Amygdala (tissue), 56 donors: ENCODE measurements around the gene DNM3.
"Not testable (repeated sequence)": the region's sequence is repeated elsewhere in the genome, so short reads cannot be mapped to it uniquely, and the experiment has no call there.

Source experiments
- DNase-seq, 56 donors: peaks; one replicate each; lab custom pipeline; 2025; lab: John Stamatoyannopoulos, UW

Gene DNM3

DNA sequence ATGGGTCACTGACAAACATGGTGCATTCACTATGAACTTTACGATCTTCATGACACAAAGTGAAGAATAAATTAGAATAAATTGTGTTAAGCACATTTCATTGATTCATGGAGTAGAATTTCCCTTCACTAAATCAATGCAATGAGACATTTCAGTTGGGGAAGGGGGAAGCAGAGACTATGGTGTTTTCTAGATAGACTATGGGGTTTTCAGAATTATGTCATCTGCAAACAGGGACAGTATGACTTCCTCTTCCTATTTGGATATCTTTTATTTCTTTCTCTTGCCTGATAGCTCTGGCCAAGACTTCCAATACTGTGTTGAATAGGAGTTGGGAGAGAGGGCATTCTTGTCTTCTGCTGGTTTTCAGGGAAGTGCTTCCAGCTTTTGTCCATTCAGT lies 499.2 kb downstream of the DNM3 start:
- DNase-seq, result no peak

DNA sequence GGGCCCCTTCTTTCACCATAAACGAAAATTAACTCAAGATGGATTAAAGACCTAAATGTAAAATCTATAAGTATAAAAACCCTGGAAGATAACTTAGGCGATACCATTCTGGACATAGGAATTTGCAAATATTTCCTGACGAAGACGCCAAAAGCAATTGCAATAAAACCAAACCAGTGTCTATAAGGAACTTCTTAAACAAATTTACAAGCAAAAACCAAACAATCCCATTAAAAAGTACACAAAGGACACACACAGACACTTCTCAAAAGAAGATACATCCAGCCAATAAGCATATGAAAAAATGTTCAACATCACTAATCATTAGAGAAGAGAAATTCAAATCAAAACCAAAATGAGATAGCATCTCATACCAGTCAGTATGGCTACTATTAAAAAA lies 500.4 kb downstream of the DNM3 start:
- no peak for DNase-seq

DNA sequence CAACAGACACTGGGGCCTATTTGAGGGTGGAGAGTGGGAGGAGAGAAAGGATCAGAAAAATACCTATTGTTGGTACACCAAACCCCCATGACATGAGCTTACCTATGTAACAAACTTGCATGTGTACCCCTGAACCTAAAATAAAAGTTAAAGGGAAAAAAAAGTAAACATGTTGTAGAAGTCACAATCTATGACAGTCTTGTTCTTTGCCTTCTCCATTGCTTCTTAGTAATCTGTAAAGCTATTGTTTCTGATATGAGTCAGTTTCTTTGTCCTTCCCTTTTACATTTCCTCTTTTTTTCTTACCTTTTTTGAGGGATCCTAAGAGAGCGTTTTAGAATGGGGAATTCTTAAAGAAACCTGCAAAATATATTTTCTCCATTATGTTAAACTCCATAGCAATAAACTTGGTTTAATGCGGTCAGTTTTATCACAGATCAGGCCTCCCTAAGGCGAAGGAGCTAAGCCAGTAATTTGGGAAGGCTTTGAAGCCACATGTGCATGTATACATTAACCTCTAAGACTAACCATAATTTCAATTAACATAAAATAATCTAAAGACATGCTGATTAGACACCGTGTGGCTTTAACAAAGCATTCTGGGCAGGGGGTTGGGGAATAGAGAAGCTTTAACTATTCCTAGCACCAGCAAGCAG lies 501.4 kb downstream of the DNM3 start:
- no peak for DNase-seq

DNA sequence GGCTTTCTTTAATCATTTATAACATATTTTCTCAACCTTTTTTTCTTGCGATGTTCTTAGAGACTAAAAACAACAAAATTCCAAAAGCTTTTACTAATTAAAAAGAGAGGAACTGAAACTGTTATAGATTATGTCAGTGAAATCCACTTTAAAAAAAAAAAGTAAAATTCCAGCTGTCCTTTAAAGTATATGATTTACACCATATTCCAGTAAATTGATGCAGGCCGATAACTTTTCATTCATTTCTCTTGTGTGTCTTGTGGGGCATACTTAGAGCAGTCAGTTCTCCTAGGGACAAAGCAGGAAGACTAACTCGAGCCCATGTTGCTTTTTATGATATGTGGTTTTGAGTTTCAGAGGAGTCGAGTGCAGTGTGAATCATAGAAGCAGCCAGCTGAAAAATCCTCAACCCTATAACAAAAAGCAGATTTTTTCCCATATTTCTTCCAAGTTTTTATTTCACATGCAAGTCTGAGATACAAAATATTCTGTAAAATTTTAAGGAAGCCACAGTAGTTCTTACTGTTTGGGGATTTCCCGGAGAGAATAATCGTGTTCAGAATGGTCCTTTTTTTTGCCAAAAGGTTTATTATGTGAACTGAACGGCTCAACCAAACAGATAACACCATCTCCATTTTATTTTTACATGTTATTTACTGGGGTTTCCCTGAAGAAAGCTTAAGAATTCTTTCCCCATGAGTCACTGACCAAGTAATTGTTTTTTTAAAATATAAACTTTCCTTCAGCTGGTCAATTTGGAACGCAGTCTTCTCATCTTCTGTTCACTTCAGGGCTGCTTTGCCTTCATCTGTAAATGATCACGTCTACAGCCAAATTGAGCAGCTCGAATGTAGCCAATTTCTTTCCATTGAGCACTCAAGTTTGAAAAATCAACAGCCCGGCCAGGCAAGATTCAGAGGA lies 502.2 kb downstream of the DNM3 start:
- DNase-seq, result no peak

DNA sequence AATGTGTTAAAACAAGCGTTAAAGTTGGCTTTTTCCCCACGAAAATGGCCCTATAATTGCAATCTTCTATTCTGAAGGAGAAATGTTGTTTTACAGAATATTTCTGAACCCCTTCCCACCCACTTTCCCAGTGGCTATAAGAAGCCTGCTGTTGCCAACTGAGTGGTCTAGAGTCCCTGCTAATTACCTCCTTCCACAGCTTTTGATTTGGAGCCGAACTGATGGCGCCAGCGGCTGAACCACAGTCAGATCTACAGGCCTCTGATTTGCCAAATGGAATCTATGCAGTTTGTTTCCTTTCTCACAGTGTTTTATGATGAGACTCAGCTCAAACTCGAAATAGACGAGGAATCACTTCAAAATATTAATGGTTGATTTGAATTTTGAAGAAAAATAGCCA lies 503.1 kb downstream of the DNM3 start:
- no peak for DNase-seq

DNA sequence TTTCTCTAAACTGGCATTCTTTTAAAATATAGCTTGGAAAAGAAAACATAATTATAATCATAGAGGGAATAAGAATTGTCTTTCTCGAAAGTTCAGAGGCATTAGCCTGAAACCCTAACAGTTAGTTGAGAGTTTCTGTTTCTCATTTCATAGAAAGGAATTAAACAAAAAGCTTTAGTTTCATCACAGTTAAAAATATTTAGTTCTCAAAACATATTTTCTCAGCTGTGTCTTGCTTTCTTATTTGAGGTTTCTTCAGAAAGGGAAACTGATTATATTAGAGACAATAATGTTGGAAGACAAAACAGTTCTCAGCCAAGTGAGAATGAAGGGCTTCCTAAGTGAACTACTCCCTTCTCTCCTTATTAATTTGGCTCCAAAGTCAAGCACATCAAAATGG lies 503.8 kb downstream of the DNM3 start:
- no peak for DNase-seq

DNA sequence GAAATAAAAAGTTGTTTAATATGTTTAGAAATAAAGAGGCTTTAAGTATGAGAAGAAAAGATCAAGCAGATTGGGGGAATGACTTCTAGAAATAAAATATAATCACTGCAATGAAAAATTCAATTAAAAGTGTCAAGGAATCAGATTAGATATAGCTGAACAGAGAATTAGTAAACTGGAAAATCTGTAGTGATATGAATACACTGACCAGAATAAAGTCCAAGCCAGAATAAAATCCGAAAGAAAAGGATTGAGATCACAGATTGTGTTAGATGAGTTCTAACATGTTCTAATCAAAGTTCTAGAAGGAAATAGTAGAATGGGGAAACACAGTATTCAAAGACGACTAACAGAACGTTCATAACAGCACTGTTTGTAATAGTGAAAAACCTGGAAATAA lies 506.1 kb downstream of the DNM3 start:
- no peak for DNase-seq

DNA sequence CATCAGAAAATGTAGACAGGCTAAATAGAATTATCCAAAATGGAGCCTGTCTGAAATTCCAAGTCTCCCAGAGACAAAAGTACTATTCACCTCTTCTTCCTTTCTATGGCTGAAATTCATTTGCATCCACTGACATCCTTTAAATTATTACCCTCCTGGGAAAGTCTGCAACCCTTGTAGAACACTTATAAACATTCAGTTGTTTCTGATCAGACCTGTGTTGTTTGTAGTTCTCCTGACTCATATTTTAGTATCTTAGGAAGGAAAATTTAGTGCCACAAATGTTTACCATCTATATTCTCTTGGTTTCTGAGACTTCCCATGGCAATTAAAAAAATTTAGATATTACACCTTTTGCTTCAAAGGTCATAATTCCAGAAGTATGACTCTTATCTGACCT lies 509.6 kb downstream of the DNM3 start:
- no peak for DNase-seq

DNA sequence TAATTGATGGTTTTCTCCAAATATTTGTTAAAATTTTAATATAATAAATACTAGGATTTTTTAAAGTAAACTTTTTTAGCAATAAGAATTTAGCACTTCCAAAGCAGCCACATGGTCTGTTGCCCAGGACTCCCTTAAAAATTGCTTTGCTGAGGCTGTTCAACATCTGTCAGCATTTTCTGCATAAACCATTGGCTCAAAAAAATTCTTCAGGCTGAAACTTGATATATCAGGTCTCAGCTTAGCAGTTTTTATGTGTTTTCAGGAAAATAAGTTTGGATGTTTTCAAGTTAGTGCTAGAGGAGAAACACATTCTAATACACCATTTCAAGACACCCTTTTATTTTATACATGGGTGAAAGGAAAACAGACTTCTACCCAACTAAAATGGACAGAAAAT lies 510.0 kb downstream of the DNM3 start:
- no peak for DNase-seq

DNA sequence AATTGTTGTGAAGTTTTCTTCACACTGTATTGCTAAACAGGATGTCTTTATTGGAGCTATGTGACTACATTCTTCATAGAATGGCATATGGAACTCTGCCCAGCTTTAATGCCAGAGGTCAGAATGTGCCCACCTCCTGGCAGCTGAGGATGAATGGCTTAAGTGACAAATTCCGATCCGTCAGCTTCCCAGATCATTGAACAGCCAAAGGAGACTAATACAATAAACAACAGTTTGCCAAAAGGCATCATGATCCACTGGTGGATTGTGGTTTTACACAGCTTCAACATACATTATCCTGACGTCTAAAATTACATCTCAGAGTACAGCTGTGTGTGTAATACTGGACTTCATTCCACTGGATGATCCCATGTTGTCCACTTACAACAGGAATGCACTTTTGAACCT lies 510.5 kb downstream of the DNM3 start:
- no peak for DNase-seq

DNA sequence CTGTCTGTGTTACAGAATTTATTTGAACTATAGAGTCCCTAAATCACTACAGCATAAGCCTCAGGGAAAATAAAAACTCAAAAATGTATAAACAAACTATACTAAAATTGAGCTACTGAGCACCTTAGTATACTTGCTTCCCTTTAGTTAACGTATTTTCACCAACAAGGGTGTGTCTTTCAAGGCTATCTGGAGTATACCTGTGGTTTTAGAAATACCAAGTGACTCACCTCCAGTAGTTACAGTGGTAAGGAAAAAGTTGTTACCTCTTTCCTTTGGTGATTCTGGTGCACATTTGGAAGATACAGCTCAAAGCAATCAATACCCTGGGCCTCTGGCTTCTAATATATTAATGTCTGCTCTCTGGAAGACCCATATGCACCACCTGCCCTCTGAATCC lies 511.1 kb downstream of the DNM3 start:
- no peak for DNase-seq

DNA sequence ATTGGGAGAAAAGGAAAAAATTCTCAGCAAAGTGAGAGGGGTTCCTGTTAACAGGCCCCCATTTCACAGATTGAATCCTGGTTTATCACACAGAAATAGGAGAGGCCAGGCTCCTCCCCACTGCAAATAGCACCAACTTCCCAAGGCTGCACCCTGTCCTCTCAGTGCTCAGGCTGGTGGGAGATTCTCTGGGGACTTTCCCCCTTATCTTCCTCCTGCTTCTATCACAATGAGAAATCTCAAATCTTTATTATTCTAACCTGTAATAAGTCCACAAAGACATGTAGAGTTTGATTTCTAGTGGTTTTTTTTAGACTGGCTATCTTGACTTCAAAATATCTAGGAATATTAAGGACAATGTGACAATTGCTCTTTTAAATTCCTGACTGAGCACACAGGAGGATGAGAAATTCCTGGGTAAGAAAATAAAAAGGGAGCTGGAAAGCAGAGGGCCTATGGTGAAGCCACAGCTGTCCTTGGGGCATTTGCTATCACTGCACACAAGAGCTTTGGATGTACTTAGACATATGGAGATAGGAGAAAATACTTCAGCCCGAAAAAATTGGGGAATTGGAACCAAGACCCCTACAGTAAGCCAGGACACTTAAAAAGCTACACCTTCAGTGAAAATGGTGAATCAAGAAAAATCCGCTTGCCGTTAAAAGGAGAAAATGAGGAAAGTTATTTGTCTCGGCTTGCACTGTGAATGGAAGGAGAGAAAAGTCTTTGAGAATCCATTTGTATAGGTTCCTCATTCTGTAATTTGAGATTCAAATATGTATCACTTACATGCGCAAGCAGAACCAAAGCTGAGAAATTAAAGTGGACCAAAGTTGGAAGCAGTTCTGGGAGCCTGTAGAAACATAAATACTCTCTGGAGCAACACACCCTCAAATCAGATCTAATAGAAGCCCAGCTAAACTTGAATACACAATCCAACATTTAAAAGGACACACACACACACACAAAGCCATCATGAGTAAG lies 513.3 kb downstream of the DNM3 start:
- no peak for DNase-seq

DNA sequence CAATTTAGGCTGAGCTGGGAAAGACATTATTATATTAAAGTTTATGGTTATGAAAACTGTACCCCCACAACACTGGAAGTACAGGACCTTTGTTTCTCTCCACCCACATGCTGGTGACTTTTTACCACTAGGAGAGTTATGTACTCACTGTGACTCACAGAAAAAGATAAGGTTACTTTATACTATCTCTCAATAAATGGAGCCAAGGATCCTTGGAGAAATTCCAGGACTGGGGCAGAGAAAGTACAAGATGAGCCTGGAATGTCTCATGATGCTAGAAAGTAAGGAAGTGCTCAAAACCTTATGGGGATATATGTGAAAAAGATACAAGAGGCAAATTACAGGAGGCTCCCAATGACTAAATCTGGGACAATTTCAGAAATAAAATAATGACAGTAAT lies 515.3 kb downstream of the DNM3 start:
- no peak for DNase-seq

DNA sequence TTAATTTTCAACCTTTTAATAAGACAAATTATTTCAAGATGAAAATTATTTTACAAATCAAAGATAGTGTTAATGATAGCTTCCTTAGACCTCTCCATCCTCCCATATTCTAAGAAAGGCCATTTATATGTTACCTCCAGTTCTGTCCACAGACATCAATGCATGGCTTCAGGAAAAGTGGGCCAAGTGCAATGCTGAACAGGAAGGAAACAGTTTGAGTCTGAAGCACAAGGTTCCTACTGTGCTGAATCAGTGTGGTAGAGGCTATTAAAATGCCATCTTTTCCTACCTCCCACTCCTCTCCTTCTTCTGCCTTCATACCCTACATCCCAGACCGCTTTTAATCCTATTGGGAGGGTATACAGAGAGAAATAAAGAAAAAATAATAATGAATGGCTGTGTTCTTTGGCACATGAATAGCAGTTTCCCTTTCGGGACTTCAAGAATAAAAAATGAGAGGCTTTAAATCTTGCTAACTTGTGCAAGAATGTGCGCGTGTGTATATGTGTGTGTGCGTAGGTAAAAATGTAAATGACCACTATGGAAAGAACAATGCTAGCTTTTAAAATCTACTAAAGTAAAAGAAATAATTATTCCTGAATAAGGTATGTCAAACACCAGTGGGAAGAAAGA lies 516.6 kb downstream of the DNM3 start:
- no peak for DNase-seq

DNA sequence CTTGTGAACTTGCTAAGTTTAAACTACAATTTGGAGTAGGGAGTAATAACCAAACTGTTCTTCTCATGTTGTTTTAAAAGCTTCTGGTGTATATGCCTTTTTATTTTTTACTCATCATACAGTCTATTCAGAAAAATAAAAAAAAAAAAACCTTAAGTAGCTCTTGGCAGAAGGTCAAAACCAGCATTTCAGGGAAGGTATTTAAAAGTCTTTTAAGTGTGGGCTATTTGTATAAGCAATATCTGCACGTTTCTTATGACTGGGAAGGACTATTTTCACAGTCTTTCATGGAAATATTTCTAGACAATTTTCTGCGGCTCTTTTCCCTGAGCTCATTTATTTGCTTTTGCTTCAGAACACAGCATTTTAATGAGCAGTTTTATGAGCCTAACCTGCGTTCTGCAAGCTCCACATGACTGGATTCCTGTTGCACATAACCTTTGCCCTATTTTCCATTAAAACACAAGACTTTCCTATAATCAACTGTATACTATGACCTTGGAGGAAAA lies 518.2 kb downstream of the DNM3 start:
- DNase-seq, result no peak

DNA sequence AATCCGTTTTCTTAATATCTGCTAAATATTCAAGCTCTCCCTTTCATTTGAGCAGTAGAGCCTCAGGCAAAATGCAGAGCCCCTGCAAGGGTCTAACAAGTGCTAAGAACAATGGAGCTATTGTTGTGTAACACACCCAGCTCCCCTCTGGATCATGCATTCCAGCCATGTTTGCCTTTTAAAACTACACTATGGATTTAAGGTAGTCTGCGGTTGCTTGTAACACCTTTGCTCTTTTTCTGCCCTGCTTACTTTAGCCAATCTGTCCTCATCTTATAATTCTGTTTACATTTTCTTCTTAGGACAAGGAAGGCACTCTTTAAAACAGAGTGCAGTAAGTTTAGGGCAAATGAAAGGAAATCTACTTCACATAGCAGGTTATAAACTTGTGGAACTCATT lies 519.2 kb downstream of the DNM3 start:
- no peak for DNase-seq

DNA sequence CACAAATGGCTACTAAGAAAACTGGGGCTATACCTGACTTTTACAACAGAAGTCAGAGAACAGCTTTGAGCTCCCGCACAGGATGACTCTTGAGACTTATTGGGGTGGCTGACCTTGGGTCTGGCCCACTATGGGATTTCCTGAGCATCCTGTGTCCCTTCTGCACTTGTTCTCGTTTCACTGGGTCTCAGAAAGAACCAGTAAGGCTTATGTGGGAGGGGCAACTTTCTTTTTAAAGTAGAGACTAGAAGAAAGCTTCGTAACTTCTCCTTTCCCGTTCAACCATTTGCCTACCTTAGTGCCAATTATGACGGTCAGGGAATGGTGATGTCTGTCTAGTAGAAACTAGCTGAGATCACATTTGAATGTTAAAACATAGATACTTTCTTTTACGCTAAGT lies 519.7 kb downstream of the DNM3 start:
- DNase-seq, result no peak

DNA sequence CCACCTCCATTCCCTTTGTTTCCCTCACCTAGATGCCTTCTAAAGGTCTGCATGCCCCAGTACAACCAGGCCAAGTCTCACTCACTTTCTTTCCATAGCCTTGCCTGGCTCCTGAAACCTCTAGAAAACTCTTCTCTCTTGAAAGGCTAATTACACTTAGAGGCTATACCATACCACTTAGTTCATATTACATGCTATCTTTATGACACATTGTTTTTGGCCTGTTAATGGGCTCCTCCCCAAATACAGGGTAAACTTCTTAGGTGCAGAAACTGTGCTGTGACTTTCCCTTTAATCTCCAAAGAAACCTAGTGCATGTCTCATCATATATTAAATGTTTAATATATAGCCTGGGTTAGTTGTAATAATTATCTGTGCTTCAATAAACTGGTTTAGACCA lies 522.6 kb downstream of the DNM3 start:
- no peak for DNase-seq

DNA sequence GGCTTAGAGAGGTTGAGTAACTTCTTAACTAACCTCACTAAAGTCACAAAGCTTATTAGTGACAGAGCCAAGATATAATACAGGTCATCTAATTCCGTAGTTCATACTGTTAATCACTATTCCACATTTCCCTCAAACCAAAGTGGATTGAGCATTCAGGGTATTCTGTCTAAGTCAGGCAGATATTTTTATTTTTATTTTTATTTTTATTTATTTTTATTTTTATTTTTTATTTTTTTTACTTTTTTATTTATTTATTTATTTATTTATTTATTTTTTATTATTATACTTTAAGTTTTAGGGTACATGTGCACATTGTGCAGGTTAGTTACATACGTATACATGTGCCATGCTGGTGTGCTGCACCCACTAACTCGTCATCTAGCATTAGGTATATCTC lies 530.3 kb downstream of the DNM3 start:
- DNase-seq, result not testable (repeated sequence)

DNA sequence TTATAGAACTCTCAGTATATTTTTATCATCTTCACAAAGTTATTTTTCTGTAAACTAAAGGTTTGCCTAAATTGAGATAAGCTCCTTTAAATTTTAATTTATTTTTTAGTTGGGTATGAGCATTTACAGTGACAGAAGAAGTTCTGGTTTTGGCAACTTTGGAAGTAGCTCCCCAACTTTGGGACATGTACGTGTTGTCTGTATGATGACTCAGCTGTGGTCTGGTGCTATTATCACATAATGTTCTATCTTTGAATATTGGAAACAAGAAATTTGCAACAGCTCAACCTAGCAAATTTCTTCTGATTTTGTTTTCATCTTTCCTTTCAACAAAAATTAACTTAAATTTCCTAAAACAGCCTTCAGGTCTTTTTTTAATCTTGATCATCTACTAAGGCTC lies 532.6 kb downstream of the DNM3 start:
- no peak for DNase-seq
